Subcutaneous adipose tissue (tissue), 4 donors: ENCODE measurements around the gene PTPRJ. TPM values are rescaled to one million over a fixed set of nuclear protein-coding genes. Genes with fewer than 3 reads are reported as not detected.

ENCODE experiments used
- CTCF ChIP-seq: fragments of 450-650 bp; IDR thresholded peaks from one replicate; pipeline ENCODE4 v1.5.1; 2016; ENCODE audit warnings: low read depth, mild to moderate bottlenecking, control low read depth, antibody characterized with exemption, moderate library complexity
- total RNA-seq, 4 donors: library from RNA; depleted of rRNA; stranded (reverse); fragments of >200 nt; gene quantifications; one replicate each; pipeline ENCODE4 v1.1.0, GENCODE V29; 2016

Gene PTPRJ
- total RNA-seq, 4 donors from 2014 or later, result 5.1 to 28.7 (median 9.4) TPM

GRCh38 chr11:48177661-48178060 is 197.3 kb downstream of the PTPRJ start:
- TF ChIP-seq CTCF, result no peak

- no peak for TF ChIP-seq CTCF
Observed at GRCh38 chr11:48180627-48181026, 200.3 kb downstream of the PTPRJ start.

GRCh38 chr11:48182860-48183526 is 202.6 kb downstream of the PTPRJ start:
- TF ChIP-seq CTCF, result no peak

GRCh38 chr11:48184452-48184851 is 204.1 kb downstream of the PTPRJ start:
- no peak for TF ChIP-seq CTCF

GRCh38 chr11:48193876-48194275 is 213.5 kb downstream of the PTPRJ start:
- no peak for TF ChIP-seq CTCF

- TF ChIP-seq CTCF, result no peak
Observed at GRCh38 chr11:48207881-48208280, 227.5 kb downstream of the PTPRJ start.

GRCh38 chr11:48210052-48210451 is 229.7 kb downstream of the PTPRJ start:
- no peak for TF ChIP-seq CTCF
